ENCODE data around the gene COMMD1.

DNA sequence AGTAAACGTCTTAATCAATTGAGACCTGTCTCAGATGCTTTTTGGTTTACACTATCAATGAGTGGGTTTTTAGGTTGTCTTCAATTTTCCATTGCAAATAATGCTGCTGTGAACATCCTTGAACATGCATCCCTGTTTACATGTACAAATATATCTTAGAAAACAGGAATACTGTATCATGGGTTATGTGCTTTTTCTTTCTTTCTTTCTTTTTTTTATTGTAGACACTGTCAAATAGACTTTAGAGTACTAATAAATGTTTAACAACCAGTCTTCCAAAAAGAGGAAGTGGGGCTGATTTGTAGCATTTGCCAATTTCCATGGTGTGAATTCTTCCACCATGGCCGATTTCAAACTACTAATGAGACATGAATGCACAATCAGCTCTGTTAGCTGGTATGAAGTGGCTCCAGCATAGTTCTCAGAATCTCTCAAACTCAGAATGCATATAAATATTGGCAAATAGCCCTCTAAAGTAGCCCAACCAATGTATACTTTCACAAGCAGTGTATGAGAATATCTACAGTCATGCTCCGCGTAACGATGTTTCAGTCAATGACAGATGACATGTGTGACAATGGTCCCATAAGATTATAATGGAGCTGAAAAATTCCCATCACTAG, 240.1 kb downstream of the COMMD1 start:
- TF ChIP-seq, protein P1, sequence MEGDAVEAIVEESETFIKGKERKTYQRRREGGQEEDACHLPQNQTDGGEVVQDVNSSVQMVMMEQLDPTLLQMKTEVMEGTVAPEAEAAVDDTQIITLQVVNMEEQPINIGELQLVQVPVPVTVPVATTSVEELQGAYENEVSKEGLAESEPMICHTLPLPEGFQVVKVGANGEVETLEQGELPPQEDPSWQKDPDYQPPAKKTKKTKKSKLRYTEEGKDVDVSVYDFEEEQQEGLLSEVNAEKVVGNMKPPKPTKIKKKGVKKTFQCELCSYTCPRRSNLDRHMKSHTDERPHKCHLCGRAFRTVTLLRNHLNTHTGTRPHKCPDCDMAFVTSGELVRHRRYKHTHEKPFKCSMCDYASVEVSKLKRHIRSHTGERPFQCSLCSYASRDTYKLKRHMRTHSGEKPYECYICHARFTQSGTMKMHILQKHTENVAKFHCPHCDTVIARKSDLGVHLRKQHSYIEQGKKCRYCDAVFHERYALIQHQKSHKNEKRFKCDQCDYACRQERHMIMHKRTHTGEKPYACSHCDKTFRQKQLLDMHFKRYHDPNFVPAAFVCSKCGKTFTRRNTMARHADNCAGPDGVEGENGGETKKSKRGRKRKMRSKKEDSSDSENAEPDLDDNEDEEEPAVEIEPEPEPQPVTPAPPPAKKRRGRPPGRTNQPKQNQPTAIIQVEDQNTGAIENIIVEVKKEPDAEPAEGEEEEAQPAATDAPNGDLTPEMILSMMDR (IDR thresholded peaks at IDR 0.05), result no peak
- TF ChIP-seq, protein P2, sequence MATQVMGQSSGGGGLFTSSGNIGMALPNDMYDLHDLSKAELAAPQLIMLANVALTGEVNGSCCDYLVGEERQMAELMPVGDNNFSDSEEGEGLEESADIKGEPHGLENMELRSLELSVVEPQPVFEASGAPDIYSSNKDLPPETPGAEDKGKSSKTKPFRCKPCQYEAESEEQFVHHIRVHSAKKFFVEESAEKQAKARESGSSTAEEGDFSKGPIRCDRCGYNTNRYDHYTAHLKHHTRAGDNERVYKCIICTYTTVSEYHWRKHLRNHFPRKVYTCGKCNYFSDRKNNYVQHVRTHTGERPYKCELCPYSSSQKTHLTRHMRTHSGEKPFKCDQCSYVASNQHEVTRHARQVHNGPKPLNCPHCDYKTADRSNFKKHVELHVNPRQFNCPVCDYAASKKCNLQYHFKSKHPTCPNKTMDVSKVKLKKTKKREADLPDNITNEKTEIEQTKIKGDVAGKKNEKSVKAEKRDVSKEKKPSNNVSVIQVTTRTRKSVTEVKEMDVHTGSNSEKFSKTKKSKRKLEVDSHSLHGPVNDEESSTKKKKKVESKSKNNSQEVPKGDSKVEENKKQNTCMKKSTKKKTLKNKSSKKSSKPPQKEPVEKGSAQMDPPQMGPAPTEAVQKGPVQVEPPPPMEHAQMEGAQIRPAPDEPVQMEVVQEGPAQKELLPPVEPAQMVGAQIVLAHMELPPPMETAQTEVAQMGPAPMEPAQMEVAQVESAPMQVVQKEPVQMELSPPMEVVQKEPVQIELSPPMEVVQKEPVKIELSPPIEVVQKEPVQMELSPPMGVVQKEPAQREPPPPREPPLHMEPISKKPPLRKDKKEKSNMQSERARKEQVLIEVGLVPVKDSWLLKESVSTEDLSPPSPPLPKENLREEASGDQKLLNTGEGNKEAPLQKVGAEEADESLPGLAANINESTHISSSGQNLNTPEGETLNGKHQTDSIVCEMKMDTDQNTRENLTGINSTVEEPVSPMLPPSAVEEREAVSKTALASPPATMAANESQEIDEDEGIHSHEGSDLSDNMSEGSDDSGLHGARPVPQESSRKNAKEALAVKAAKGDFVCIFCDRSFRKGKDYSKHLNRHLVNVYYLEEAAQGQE (IDR thresholded peaks at IDR 0.05), result no peak
- TF ChIP-seq CHD2 (IDR thresholded peaks at IDR 0.05; ENCODE audit: low read length, partially characterized antibody) (no peak), RFX5 (IDR thresholded peaks at IDR 0.05) (no peak), SMC3 (IDR thresholded peaks at IDR 0.05) (no peak), POLR2AphosphoS2 (conservative IDR thresholded peaks at IDR 0.05; ENCODE audit: low read length) (no peak), PHF8 (IDR thresholded peaks at IDR 0.05; ENCODE audit: borderline replicate concordance, low read depth) (no peak), JUN (IDR thresholded peaks at IDR 0.05) (no peak), POLR2A (IDR thresholded peaks at IDR 0.05; ENCODE audit: low read length) (no peak), TFCP2L1 (CRISPR knock-in tag; IDR thresholded peaks at IDR 0.05) (no peak), CEBPB (IDR thresholded peaks at IDR 0.05) (no peak), NR3C1 (IDR thresholded peaks at IDR 0.05) (no peak), BHLHE40 (IDR thresholded peaks at IDR 0.05; ENCODE audit: low read depth, low read length) (no peak)
- TF ChIP-seq, protein P3, sequence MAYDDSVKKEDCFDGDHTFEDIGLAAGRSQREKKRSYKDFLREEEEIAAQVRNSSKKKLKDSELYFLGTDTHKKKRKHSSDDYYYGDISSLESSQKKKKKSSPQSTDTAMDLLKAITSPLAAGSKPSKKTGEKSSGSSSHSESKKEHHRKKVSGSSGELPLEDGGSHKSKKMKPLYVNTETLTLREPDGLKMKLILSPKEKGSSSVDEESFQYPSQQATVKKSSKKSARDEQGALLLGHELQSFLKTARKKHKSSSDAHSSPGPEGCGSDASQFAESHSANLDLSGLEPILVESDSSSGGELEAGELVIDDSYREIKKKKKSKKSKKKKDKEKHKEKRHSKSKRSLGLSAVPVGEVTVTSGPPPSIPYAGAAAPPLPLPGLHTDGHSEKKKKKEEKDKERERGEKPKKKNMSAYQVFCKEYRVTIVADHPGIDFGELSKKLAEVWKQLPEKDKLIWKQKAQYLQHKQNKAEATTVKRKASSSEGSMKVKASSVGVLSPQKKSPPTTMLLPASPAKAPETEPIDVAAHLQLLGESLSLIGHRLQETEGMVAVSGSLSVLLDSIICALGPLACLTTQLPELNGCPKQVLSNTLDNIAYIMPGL (CRISPR knock-in tag; IDR thresholded peaks at IDR 0.05; ENCODE audit: borderline replicate concordance), result no peak
